ENCODE measurements around the gene WBP1.

Gene WBP1

GRCh38 chr2:74497777-74498499 is 39.7 kb downstream of the WBP1 start:
- Histone ChIP-seq H2AFZ (ENCODE audit: low read depth, low read length, severe bottlenecking) (no peak overlapping the region), H3F3A (ENCODE audit: insufficient read depth) (no peaks in the 10 kb centered on the region), H3K9me3 (ENCODE audit: insufficient read depth, low read length) (no peaks in the 10 kb centered on the region), H3K4me2 (ENCODE audit: low read depth, low read length, poor library complexity, severe bottlenecking) (no peak overlapping the region), H4K20me1 (ENCODE audit: low read depth, low read length) (no peaks in the 10 kb centered on the region), H3K27ac (ENCODE audit: low read depth, low read length) (no peak overlapping the region), H3K4me3 (ENCODE audit: insufficient read depth, low read length, poor library complexity, severe bottlenecking) (no peak overlapping the region), H3K36me3 (ENCODE audit: low read length) (no peaks in the 10 kb centered on the region), H3K79me2 (ENCODE audit: insufficient read depth, low read length) (no peaks in the 10 kb centered on the region), H3K27me3 (ENCODE audit: low read length) (no peaks in the 10 kb centered on the region), H3K9me2 (replicated peaks; ENCODE audit: insufficient read depth, low read length) (no peaks in the 10 kb centered on the region), H3K9ac (ENCODE audit: low read length) (no peak overlapping the region)
- no peak for TF ChIP-seq EZH2phosphoT487 (conservative IDR thresholded peaks at IDR 0.05; ENCODE audit: low read length)
- TF ChIP-seq, protein P1, sequence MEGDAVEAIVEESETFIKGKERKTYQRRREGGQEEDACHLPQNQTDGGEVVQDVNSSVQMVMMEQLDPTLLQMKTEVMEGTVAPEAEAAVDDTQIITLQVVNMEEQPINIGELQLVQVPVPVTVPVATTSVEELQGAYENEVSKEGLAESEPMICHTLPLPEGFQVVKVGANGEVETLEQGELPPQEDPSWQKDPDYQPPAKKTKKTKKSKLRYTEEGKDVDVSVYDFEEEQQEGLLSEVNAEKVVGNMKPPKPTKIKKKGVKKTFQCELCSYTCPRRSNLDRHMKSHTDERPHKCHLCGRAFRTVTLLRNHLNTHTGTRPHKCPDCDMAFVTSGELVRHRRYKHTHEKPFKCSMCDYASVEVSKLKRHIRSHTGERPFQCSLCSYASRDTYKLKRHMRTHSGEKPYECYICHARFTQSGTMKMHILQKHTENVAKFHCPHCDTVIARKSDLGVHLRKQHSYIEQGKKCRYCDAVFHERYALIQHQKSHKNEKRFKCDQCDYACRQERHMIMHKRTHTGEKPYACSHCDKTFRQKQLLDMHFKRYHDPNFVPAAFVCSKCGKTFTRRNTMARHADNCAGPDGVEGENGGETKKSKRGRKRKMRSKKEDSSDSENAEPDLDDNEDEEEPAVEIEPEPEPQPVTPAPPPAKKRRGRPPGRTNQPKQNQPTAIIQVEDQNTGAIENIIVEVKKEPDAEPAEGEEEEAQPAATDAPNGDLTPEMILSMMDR (IDR thresholded peaks at IDR 0.05; ENCODE audit: insufficient read depth, low read length, poor library complexity, severe bottlenecking): no peak

DNA sequence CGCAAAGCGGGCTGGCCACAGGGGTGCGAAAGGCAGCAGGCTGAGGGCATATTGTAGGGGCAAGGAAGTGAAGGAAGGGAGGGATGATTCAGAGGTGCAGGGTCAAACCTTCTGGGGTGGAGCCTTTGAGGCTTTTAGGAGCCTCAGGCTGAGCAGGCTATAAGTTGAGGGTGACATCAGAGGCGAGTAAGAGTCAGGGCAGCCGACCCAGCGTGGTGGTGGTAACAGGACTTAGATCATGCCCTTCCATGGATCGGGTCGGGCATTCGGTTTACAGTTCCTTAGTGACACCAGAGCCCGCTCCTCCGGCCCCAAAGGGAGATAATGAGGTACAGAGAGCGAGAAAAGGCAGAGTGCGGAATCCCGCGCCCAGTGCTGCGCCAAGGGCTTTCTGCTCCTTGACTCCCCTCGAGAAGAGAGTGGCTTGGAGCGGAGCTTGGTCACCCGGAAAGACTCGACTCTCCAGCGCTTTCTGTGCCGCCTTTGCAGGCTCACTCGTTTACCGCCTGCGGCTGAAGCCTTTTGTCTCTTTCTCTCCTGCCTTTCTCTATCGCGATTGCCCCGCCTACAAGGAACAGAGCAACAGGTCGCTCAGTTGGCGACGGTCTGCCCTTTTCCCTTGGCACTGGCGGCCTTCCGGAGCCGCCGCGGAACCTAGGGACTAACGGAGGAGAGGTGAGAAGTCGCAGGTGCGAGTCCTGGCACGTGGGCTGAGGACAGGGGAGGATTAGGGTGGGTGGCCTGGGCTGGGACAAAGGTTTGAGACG is 40.4 kb downstream of the WBP1 start:
- H3F3A ChIP-seq (ENCODE audit: insufficient read depth): no peaks in the 10 kb centered on the region
- TF ChIP-seq, protein P1 (IDR thresholded peaks at IDR 0.05; ENCODE audit: insufficient read depth, low read length, poor library complexity, severe bottlenecking): no peak
- TF ChIP-seq EZH2phosphoT487 (conservative IDR thresholded peaks at IDR 0.05; ENCODE audit: low read length): no peak
- no peak overlapping the region for H3K27ac ChIP-seq (ENCODE audit: low read depth, low read length)
- no peak overlapping the region for H3K9ac ChIP-seq (ENCODE audit: low read length)
- H4K20me1 ChIP-seq (ENCODE audit: low read depth, low read length): no peaks in the 10 kb centered on the region
- no peaks in the 10 kb centered on the region for H3K9me3 ChIP-seq (ENCODE audit: insufficient read depth, low read length)
- H3K36me3 ChIP-seq (ENCODE audit: low read length): no peaks in the 10 kb centered on the region
- H3K4me2 ChIP-seq (ENCODE audit: low read depth, low read length, poor library complexity, severe bottlenecking): no peak overlapping the region
- no peaks in the 10 kb centered on the region for H3K27me3 ChIP-seq (ENCODE audit: low read length)
- H3K4me3 ChIP-seq (ENCODE audit: insufficient read depth, low read length, poor library complexity, severe bottlenecking): no peak overlapping the region
- H3K79me2 ChIP-seq (ENCODE audit: insufficient read depth, low read length): no peaks in the 10 kb centered on the region
- no peaks in the 10 kb centered on the region for H3K9me2 ChIP-seq (replicated peaks; ENCODE audit: insufficient read depth, low read length)
- no peak overlapping the region for H2AFZ ChIP-seq (ENCODE audit: low read depth, low read length, severe bottlenecking)

DNA sequence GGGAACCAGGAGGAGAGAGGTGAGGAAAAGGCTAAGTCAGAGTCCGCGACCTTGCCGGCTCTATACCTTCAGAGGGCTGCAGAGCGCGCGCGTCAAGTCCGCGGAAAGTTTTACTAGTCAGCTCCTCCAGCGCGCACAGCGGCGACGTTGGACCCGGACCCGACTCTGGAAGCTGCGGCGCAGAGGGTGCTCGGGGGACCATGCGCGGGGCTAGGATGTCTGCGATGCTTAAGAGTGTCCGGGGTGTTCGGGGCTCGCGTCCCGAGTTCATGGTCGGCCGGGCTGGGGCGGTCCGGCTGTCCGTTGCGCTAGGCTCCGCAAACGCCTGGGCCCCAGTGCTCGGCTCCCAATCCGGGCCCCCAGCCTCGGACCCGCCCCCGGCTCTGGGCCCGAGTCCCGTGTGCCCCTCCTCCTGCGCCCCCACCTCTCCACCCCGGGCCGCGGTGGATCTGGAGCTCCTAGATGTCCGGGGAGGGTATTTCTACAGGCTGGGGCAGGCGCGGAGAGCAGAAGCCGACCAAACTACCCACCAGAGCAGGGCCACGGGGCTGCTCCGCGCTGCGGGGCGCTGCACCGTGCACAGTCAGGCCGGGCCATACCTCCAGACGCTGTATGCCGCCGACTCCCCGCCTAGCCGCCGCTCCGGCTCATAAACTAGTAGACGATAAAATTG is 41.2 kb downstream of the WBP1 start, which contains the start of gene LBX2:
Gene LBX2 (minus strand): TSS at position 337 of the 673 bp plus-strand sequence. CDS start 66 bp downstream, at position 271.
- H3K27me3 ChIP-seq (ENCODE audit: low read length): no peaks in the 10 kb centered on the region
- no peaks in the 10 kb centered on the region for H3K9me2 ChIP-seq (replicated peaks; ENCODE audit: insufficient read depth, low read length)
- H3K36me3 ChIP-seq (ENCODE audit: low read length): no peaks in the 10 kb centered on the region
- no peak within 1 kb of the TSS for H3K9ac ChIP-seq (ENCODE audit: low read length)
- no peaks in the 10 kb centered on the region for H3K79me2 ChIP-seq (ENCODE audit: insufficient read depth, low read length)
- H3K4me3 ChIP-seq (ENCODE audit: insufficient read depth, low read length, poor library complexity, severe bottlenecking): no peak within 1 kb of the TSS
- no peaks in the 10 kb centered on the region for H3F3A ChIP-seq (ENCODE audit: insufficient read depth)
- no peaks in the 10 kb centered on the region for H3K9me3 ChIP-seq (ENCODE audit: insufficient read depth, low read length)
- no peak within 1 kb of the TSS for H3K27ac ChIP-seq (ENCODE audit: low read depth, low read length)
- no peak within 1 kb of the TSS for H3K4me2 ChIP-seq (ENCODE audit: low read depth, low read length, poor library complexity, severe bottlenecking)
- no peaks in the 10 kb centered on the region for H4K20me1 ChIP-seq (ENCODE audit: low read depth, low read length)
- TF ChIP-seq, protein P1 (IDR thresholded peaks at IDR 0.05; ENCODE audit: insufficient read depth, low read length, poor library complexity, severe bottlenecking): no peak
- TF ChIP-seq EZH2phosphoT487 (conservative IDR thresholded peaks at IDR 0.05; ENCODE audit: low read length): no peak
- H2AFZ ChIP-seq (ENCODE audit: low read depth, low read length, severe bottlenecking): no peak within 1 kb of the TSS

Measured in SU-DHL-6 (cell line).